Measurements from ENCODE around the gene L3MBTL4.

The L3MBTL4 gene

DNA sequence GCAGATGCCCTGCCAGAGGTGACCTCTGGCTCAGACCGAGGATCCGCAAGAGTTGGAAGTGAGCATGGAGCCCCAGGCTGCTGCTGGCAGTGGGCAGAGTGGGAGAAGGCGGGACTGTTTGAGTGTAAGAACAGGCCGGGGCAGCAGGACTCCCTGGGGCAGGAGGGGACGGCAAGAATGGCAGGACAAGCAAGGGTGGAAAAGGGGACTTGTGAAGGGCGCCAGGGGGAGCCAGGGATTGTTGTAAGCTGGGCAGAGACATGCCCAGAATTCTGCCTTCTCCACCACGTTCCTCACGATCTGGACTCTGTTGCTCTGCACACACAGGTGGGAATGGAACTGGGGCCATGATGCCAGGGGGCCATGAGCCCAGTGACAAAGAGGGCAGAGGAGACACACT is 447.0 kb downstream of the L3MBTL4 start:
- no peak for TF ChIP-seq CTCF (IDR thresholded peaks at IDR 0.05; ENCODE audit: extremely low read depth, missing control alignments)
- no peak for DNase-seq (ENCODE audit: low spot score)

- TF ChIP-seq CTCF (IDR thresholded peaks at IDR 0.05; ENCODE audit: extremely low read depth, missing control alignments): no peak
These were observed 447.7 kb downstream of the L3MBTL4 start for GRCh38 chr18:5967007-5967406.

DNA sequence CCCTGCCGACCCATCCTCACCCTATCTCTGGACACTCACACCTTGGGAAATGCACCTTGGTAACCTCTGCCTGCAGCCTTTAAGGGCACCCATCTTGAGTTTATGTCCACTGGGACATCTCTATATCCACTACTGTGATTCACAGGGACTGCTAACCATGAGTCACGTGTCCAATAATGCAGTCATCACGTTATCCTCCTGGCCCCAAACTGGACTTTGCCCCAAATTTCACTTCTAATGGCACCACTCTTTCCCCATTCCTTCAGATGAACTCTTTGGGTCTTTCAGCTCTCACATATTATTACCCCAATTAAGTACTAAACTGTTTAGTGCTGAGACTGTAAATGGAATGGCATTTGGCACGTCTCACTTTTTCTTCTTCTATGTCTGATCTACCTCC is 448.2 kb downstream of the L3MBTL4 start:
- no peak for DNase-seq (ENCODE audit: low spot score)
- no peak for TF ChIP-seq CTCF (IDR thresholded peaks at IDR 0.05; ENCODE audit: extremely low read depth, missing control alignments)

More at GRCh38 chr18:5967007-5967406, 447.7 kb downstream of the L3MBTL4 start:
- no peak for DNase-seq (ENCODE audit: low spot score)

GRCh38 chr18:5964996-5965395 is 449.7 kb downstream of the L3MBTL4 start:
- DNase-seq (ENCODE audit: low spot score): no peak
- TF ChIP-seq CTCF (IDR thresholded peaks at IDR 0.05; ENCODE audit: extremely low read depth, missing control alignments): no peak

DNA sequence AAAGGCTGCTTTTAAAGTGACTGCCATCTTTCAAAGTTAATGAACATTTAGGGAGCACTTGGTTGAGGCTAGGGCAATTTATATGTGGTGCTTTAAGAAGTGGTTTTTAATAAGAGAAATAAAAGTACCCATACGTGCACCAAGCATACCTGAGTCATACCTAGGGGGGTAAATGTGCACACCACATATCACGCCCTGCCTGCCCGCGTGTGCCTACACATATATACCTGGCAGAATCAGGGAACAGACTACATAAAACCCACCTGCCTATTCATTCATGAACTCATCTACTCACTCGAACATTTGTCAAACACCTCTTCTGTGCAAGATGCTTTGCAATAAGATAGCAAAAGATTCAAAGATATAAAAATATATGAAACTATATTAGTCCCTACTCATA is 450.1 kb downstream of the L3MBTL4 start:
- TF ChIP-seq CTCF (IDR thresholded peaks at IDR 0.05; ENCODE audit: extremely low read depth, missing control alignments): no peak
- DNase-seq (ENCODE audit: low spot score): no peak

DNA sequence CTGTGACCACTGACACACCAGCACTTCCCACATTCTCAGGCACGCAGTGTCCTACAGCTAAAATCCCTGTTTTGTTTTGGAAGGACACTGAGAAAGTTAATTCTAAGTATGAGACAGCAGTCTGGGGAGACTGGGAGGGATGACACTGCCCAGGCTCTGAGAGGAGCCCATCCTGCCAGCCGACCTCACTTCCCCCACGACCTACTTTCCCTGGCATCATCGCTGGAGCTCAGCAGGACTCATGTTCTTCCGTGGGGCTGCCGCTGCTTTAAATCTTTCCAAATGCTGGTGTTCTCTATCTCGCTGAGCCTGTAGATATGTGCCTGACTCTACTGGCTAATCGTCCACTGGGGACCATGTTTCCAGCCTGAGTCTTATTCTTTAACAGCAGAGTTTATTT is 450.6 kb downstream of the L3MBTL4 start:
- no peak for TF ChIP-seq CTCF (IDR thresholded peaks at IDR 0.05; ENCODE audit: extremely low read depth, missing control alignments)
- DNase-seq (ENCODE audit: low spot score): no peak

GRCh38 chr18:5963267-5963666 is 451.4 kb downstream of the L3MBTL4 start:
- no peak for TF ChIP-seq CTCF (IDR thresholded peaks at IDR 0.05; ENCODE audit: extremely low read depth, missing control alignments)
- DNase-seq (ENCODE audit: low spot score): no peak

Data from GM20000 (cell line).